Measurements from ENCODE around the gene EMD.

The EMD gene

DNA sequence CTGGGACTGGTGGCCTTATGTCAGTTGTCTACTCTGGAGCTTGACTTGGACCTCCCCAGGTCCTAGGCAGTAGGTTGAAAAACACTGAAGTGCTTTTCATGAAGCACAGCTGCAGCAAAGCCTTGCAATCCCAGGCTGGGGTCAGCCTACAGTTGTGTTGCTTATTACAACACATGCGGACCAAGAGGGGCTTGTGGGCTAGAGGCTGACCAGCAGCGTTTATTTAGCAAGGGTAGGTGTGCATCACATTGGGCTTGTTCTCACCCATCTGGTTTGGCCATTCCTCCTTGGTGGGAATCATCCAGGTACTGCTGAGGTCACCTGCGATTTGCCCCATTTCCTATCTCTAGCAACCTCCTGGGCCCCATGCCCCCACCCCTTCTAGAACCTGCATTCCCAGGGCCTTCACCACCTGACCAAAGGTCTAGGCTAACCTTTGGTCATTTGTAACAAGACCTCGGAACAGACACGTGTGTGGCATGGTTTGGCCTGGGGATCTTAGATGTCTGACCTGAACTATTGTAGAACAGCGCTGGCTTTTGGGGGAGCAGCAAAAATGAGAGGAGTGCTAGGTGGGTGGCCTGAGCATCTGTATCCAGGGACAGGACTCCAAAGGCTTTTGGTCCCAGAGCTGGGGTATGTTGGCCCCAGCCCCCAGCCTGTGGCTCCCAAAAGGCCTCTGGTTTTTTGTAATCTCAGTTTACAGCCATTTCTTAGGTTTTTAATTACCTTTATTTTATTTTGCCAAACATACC lies 22.1 kb downstream of the EMD start:
- no peak overlapping the region for H2AK5ac ChIP-seq (ENCODE audit: low read depth, low read length)
- no peak overlapping the region for H3K4me2 ChIP-seq (ENCODE audit: insufficient read depth, low read length, poor library complexity, severe bottlenecking)
- H4K8ac ChIP-seq (ENCODE audit: low read depth, low read length), result no peak overlapping the region
- H3K14ac ChIP-seq (ENCODE audit: low read length), result no peak overlapping the region
- peaks cover 4 to 6% of the 10 kb centered on the region in 2 donors for H3K4me1 ChIP-seq (ENCODE audit: control insufficient read depth in 2 of 2, insufficient read depth in 1 of 2, low read depth in 1 of 2, low read length in 2 of 2)
- H3K36me3 ChIP-seq (replicated peaks in 1 of 2; ENCODE audit: control insufficient read depth in 2 of 2, insufficient read depth in 2 of 2, low read length in 2 of 2), result peaks cover 18 to 27% of the 10 kb centered on the region in 2 donors
- H3K9ac ChIP-seq (ENCODE audit: low read depth, low read length, poor library complexity), result no peak overlapping the region
- no peaks in the 10 kb centered on the region for H3K27me3 ChIP-seq (ENCODE audit: control insufficient read depth in 3 of 3, insufficient read depth in 3 of 3, low read depth in 1 of 3, low read length in 3 of 3)
- no peak overlapping the region for H2AFZ ChIP-seq (ENCODE audit: low read length)
- H3K23ac ChIP-seq (ENCODE audit: low read depth, low read length, poor library complexity), result peak overlapping the region; percentile 80
- no peak overlapping the region for H2BK5ac ChIP-seq (ENCODE audit: low read length)
- H3K18ac ChIP-seq (ENCODE audit: low read length), result no peak overlapping the region
- H4K91ac ChIP-seq (ENCODE audit: low read depth, low read length, poor library complexity), result no peak overlapping the region
- H2BK15ac ChIP-seq (ENCODE audit: low read length), result no peak overlapping the region
- no peaks in the 10 kb centered on the region for H3K9me3 ChIP-seq (replicated peaks in 1 of 2; ENCODE audit: control insufficient read depth in 2 of 2, insufficient read depth in 1 of 2, low read depth in 1 of 2, low read length in 2 of 2)
- H3K79me1 ChIP-seq (ENCODE audit: low read depth, low read length), result peaks cover 2% of the 10 kb centered on the region
- no peak overlapping the region for H3K27ac ChIP-seq (replicated peaks; ENCODE audit: low read length)
- DNase-seq (ENCODE audit: low spot score), result no peak
- no peak overlapping the region for H3K4me3 ChIP-seq (ENCODE audit: low read length in 2 of 2)
- H2BK120ac ChIP-seq (ENCODE audit: low read depth, low read length), result no peak overlapping the region
- no peak overlapping the region for H2BK12ac ChIP-seq (ENCODE audit: low read length)
- no CpG with 5 or more reads among the region's 6 CpGs for WGBS, 2 donors (ENCODE audit: extremely low coverage in 2 of 2, insufficient read length in 2 of 2, insufficient replicate concordance in 1 of 2)
- H3K4ac ChIP-seq (ENCODE audit: low read length), result no peak overlapping the region

DNA sequence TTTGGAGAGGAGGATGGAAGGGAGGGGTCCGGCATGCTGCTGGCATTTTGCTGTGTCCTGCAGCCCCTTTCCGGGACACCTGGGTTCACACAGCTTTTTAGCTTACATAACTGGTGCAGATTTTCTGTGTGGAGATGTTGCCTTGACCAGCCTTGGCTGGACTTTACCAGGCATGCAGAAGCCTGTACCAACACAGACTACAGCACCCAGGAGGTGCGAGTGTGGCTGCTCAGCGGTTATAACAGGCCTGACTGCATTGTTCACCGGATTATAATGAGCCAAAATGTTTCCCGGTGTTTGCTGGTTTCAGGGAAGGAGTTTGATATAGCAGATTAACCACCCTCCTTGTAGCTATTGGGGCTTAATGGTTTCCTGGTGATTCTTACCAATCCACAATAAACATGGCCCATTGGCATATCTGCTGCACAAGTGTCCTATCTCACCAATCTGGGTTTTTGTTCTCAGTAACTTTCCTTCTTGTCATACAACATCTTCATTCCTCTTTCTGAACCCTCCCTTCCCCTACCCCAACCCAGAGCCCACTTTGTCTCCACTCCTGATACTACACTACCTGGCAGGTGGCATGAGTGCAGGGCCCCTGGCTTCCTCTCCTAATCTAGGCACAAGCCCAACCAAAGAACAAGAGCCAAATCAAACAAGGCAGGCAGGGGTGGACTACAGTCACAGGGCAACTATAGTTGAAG lies 23.0 kb downstream of the EMD start:
- H3K9ac ChIP-seq (ENCODE audit: low read depth, low read length, poor library complexity), result no peak overlapping the region
- no peaks in the 10 kb centered on the region for H3K9me3 ChIP-seq (replicated peaks in 1 of 2; ENCODE audit: control insufficient read depth in 2 of 2, insufficient read depth in 1 of 2, low read depth in 1 of 2, low read length in 2 of 2)
- no peak overlapping the region for H3K4me2 ChIP-seq (ENCODE audit: insufficient read depth, low read length, poor library complexity, severe bottlenecking)
- no CpG with 5 or more reads among the region's 6 CpGs for WGBS, 2 donors (ENCODE audit: extremely low coverage in 2 of 2, insufficient read length in 2 of 2, insufficient replicate concordance in 1 of 2)
- H2BK120ac ChIP-seq (ENCODE audit: low read depth, low read length), result no peak overlapping the region
- H2AK5ac ChIP-seq (ENCODE audit: low read depth, low read length), result no peak overlapping the region
- no peak overlapping the region for H3K4me3 ChIP-seq (ENCODE audit: low read length in 2 of 2)
- no peak overlapping the region for H4K91ac ChIP-seq (ENCODE audit: low read depth, low read length, poor library complexity)
- H3K14ac ChIP-seq (ENCODE audit: low read length), result no peak overlapping the region
- H3K79me1 ChIP-seq (ENCODE audit: low read depth, low read length), result peaks cover 2% of the 10 kb centered on the region
- H3K36me3 ChIP-seq (replicated peaks in 1 of 2; ENCODE audit: control insufficient read depth in 2 of 2, insufficient read depth in 2 of 2, low read length in 2 of 2), result peaks cover 18 to 27% of the 10 kb centered on the region in 2 donors
- no peak for DNase-seq (ENCODE audit: low spot score)
- no peak overlapping the region for H3K4ac ChIP-seq (ENCODE audit: low read length)
- no peak overlapping the region for H2BK5ac ChIP-seq (ENCODE audit: low read length)
- H3K27me3 ChIP-seq (ENCODE audit: control insufficient read depth in 3 of 3, insufficient read depth in 3 of 3, low read depth in 1 of 3, low read length in 3 of 3), result no peaks in the 10 kb centered on the region
- no peak overlapping the region for H2AFZ ChIP-seq (ENCODE audit: low read length)
- no peak overlapping the region for H3K23ac ChIP-seq (ENCODE audit: low read depth, low read length, poor library complexity)
- H2BK15ac ChIP-seq (ENCODE audit: low read length), result no peak overlapping the region
- H4K8ac ChIP-seq (ENCODE audit: low read depth, low read length), result no peak overlapping the region
- H3K27ac ChIP-seq (replicated peaks; ENCODE audit: low read length), result no peak overlapping the region
- no peak overlapping the region for H3K18ac ChIP-seq (ENCODE audit: low read length)
- H2BK12ac ChIP-seq (ENCODE audit: low read length), result no peak overlapping the region
- H3K4me1 ChIP-seq (ENCODE audit: control insufficient read depth in 2 of 2, insufficient read depth in 1 of 2, low read depth in 1 of 2, low read length in 2 of 2), result peaks cover 4 to 6% of the 10 kb centered on the region in 2 donors

DNA sequence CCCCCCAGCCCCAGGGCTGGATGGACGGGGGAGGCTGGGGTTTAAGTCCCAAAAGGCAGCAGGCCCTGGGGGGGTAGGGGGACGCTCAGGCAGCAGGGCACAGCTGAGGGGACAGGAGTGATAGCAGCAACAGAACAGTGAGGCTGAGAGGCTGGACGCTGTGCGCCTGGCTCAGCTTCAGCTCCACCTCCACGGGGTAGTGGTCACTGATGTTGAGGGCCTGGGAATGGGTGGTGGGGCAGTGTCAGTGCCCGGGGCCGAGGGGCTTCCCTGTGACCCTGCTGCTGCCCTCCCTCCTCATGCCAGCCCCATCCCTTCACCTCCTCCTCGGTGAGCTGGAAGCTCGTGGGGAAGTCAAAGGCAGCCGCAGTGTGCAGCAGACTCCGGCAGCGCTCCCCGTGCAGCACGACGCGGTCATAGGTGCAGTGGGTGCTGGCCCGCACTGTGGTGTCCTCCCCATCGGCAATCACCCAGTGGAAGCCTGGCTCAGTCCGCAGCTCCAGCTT lies 23.6 kb downstream of the EMD start:
- H3K27ac ChIP-seq (replicated peaks; ENCODE audit: low read length), result no peak overlapping the region
- H4K91ac ChIP-seq (ENCODE audit: low read depth, low read length, poor library complexity), result no peak overlapping the region
- no peak overlapping the region for H4K8ac ChIP-seq (ENCODE audit: low read depth, low read length)
- WGBS, 2 donors (ENCODE audit: extremely low coverage in 2 of 2, insufficient read length in 2 of 2, insufficient replicate concordance in 1 of 2), result no CpG with 5 or more reads among the region's 19 CpGs
- peaks cover 18 to 27% of the 10 kb centered on the region in 2 donors for H3K36me3 ChIP-seq (replicated peaks in 1 of 2; ENCODE audit: control insufficient read depth in 2 of 2, insufficient read depth in 2 of 2, low read length in 2 of 2)
- H3K9me3 ChIP-seq (replicated peaks in 1 of 2; ENCODE audit: control insufficient read depth in 2 of 2, insufficient read depth in 1 of 2, low read depth in 1 of 2, low read length in 2 of 2), result no peaks in the 10 kb centered on the region
- no peak overlapping the region for H3K4ac ChIP-seq (ENCODE audit: low read length)
- H2BK12ac ChIP-seq (ENCODE audit: low read length), result no peak overlapping the region
- no peak overlapping the region for H2AK5ac ChIP-seq (ENCODE audit: low read depth, low read length)
- no peak overlapping the region for H3K4me3 ChIP-seq (ENCODE audit: low read length in 2 of 2)
- H3K14ac ChIP-seq (ENCODE audit: low read length), result no peak overlapping the region
- H2BK15ac ChIP-seq (ENCODE audit: low read length), result no peak overlapping the region
- no peak overlapping the region for H2BK5ac ChIP-seq (ENCODE audit: low read length)
- H3K4me1 ChIP-seq (ENCODE audit: control insufficient read depth in 2 of 2, insufficient read depth in 1 of 2, low read depth in 1 of 2, low read length in 2 of 2), result peaks cover 4 to 6% of the 10 kb centered on the region in 2 donors
- no peak overlapping the region for H3K4me2 ChIP-seq (ENCODE audit: insufficient read depth, low read length, poor library complexity, severe bottlenecking)
- no peak overlapping the region for H3K18ac ChIP-seq (ENCODE audit: low read length)
- no peaks in the 10 kb centered on the region for H3K27me3 ChIP-seq (ENCODE audit: control insufficient read depth in 3 of 3, insufficient read depth in 3 of 3, low read depth in 1 of 3, low read length in 3 of 3)
- peaks cover 2% of the 10 kb centered on the region for H3K79me1 ChIP-seq (ENCODE audit: low read depth, low read length)
- no peak for DNase-seq (ENCODE audit: low spot score)
- no peak overlapping the region for H2AFZ ChIP-seq (ENCODE audit: low read length)
- no peak overlapping the region for H3K23ac ChIP-seq (ENCODE audit: low read depth, low read length, poor library complexity)
- no peak overlapping the region for H2BK120ac ChIP-seq (ENCODE audit: low read depth, low read length)
- H3K9ac ChIP-seq (ENCODE audit: low read depth, low read length, poor library complexity), result peak overlapping the region; percentile 4

DNA sequence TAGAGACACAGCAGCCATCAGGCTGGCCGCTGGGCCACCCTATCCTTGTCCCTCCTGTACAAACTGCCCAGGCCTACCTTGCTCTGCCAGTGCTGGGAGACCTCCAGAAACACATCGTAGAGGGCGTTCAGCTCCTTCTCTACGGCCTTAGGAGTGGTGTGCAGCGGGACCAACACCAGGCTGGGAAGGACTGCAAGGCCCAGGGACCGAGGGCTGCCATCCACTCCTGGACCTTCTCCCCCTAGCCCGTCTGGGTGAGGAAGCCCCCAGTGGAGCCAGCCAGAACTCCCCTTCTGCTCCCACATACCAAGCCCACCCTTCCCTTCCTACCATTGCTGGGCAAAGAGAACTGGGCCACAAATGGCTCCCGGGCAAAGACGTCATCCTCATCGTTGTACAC lies 24.1 kb downstream of the EMD start:
- H3K36me3 ChIP-seq (replicated peaks in 1 of 2; ENCODE audit: control insufficient read depth in 2 of 2, insufficient read depth in 2 of 2, low read length in 2 of 2), result peaks cover 18 to 27% of the 10 kb centered on the region in 2 donors
- no peak overlapping the region for H3K4me3 ChIP-seq (ENCODE audit: low read length in 2 of 2)
- H4K8ac ChIP-seq (ENCODE audit: low read depth, low read length), result no peak overlapping the region
- no peaks in the 10 kb centered on the region for H3K27me3 ChIP-seq (ENCODE audit: control insufficient read depth in 3 of 3, insufficient read depth in 3 of 3, low read depth in 1 of 3, low read length in 3 of 3)
- H3K27ac ChIP-seq (replicated peaks; ENCODE audit: low read length), result no peak overlapping the region
- no peak overlapping the region for H3K4ac ChIP-seq (ENCODE audit: low read length)
- H4K91ac ChIP-seq (ENCODE audit: low read depth, low read length, poor library complexity), result no peak overlapping the region
- no peak overlapping the region for H3K18ac ChIP-seq (ENCODE audit: low read length)
- H2BK15ac ChIP-seq (ENCODE audit: low read length), result no peak overlapping the region
- WGBS, 2 donors (ENCODE audit: extremely low coverage in 2 of 2, insufficient read length in 2 of 2, insufficient replicate concordance in 1 of 2), result no CpG with 5 or more reads among the region's 10 CpGs
- H3K79me1 ChIP-seq (ENCODE audit: low read depth, low read length), result peaks cover 2% of the 10 kb centered on the region
- no peak overlapping the region for H2BK12ac ChIP-seq (ENCODE audit: low read length)
- DNase-seq (ENCODE audit: low spot score), result no peak
- no peak overlapping the region for H2BK120ac ChIP-seq (ENCODE audit: low read depth, low read length)
- no peak overlapping the region for H2AFZ ChIP-seq (ENCODE audit: low read length)
- no peak overlapping the region for H3K23ac ChIP-seq (ENCODE audit: low read depth, low read length, poor library complexity)
- no peak overlapping the region for H3K4me2 ChIP-seq (ENCODE audit: insufficient read depth, low read length, poor library complexity, severe bottlenecking)
- no peaks in the 10 kb centered on the region for H3K9me3 ChIP-seq (replicated peaks in 1 of 2; ENCODE audit: control insufficient read depth in 2 of 2, insufficient read depth in 1 of 2, low read depth in 1 of 2, low read length in 2 of 2)
- no peak overlapping the region for H2BK5ac ChIP-seq (ENCODE audit: low read length)
- peaks cover 4 to 6% of the 10 kb centered on the region in 2 donors for H3K4me1 ChIP-seq (ENCODE audit: control insufficient read depth in 2 of 2, insufficient read depth in 1 of 2, low read depth in 1 of 2, low read length in 2 of 2)
- no peak overlapping the region for H3K14ac ChIP-seq (ENCODE audit: low read length)
- H3K9ac ChIP-seq (ENCODE audit: low read depth, low read length, poor library complexity), result no peak overlapping the region
- H2AK5ac ChIP-seq (ENCODE audit: low read depth, low read length), result no peak overlapping the region
